ENCODE measurements around the gene ATP11A.

The ATP11A gene

DNA sequence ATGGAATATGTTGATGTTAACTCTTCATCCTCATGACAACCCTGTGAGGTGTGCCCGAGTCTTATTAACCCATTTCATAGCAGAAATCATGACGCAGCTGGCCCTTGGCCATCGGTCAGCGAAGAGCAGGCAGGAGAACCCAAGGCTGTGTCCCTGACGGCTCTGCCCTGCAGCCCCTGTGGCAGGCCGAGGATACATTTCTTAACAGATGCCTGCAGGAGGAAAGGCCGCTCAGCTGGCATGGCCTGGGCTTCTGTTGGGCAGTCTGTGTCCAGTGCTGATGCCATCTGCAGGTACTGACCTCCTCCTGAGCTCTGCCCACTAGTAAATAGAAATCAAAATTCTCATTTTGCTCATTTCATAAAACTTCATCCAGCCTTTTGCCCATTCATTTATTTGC lies 243.8 kb downstream of the ATP11A start:
- Histone ChIP-seq H3K27ac (no peak overlapping the region), H3K4me2 (no peak overlapping the region), H2AFZ (ENCODE audit: low read depth) (no peak overlapping the region)

DNA sequence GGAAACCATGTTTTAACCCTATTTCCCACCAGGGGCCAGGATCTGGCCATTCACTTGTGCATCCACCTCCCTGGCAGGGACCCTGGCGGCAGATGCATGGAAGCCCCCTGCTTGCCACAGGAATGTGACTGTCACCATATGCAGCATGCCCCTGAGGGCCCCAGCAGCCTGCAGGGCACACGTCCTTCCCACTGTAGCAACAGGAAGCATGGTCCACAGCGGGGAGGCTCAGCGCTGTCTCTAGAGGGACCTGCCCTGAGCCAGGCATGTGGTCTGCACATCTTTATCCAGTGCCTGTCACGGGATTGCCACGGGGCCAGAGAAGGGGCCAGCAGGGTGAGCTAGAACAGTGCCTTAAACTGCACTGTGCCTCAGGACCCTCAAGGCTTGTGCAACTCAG lies 244.2 kb downstream of the ATP11A start:
- no peak overlapping the region for H3K9ac ChIP-seq
- no peaks in the 10 kb centered on the region for H3K36me3 ChIP-seq (ENCODE audit: insufficient read depth)
- H3K27me3 ChIP-seq (ENCODE audit: insufficient read depth, low read depth) = no peaks in the 10 kb centered on the region
- H2AFZ ChIP-seq (ENCODE audit: low read depth) = no peak overlapping the region
- H3K4me1 ChIP-seq (ENCODE audit: low read depth, poor library complexity, severe bottlenecking) = no peaks in the 10 kb centered on the region
- no peak overlapping the region for H3K27ac ChIP-seq
- H3K4me3 ChIP-seq (IDR thresholded peaks at IDR 0.05; ENCODE audit: insufficient read depth, low read depth, low read length) = no peak overlapping the region
- TF ChIP-seq, protein P1, sequence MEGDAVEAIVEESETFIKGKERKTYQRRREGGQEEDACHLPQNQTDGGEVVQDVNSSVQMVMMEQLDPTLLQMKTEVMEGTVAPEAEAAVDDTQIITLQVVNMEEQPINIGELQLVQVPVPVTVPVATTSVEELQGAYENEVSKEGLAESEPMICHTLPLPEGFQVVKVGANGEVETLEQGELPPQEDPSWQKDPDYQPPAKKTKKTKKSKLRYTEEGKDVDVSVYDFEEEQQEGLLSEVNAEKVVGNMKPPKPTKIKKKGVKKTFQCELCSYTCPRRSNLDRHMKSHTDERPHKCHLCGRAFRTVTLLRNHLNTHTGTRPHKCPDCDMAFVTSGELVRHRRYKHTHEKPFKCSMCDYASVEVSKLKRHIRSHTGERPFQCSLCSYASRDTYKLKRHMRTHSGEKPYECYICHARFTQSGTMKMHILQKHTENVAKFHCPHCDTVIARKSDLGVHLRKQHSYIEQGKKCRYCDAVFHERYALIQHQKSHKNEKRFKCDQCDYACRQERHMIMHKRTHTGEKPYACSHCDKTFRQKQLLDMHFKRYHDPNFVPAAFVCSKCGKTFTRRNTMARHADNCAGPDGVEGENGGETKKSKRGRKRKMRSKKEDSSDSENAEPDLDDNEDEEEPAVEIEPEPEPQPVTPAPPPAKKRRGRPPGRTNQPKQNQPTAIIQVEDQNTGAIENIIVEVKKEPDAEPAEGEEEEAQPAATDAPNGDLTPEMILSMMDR (conservative IDR thresholded peaks at IDR 0.05; ENCODE audit: low read depth, low read length) = no peak
- no peak overlapping the region for H3K4me2 ChIP-seq
- H4K20me1 ChIP-seq (ENCODE audit: insufficient read depth) = no peaks in the 10 kb centered on the region
- H3K79me2 ChIP-seq (ENCODE audit: insufficient read depth, low read depth) = no peaks in the 10 kb centered on the region

More for the DNA sequence above, 243.8 kb downstream of the ATP11A start:
- Histone ChIP-seq H3K4me1 (ENCODE audit: low read depth, poor library complexity, severe bottlenecking) (no peaks in the 10 kb centered on the region), H3K36me3 (ENCODE audit: insufficient read depth) (no peaks in the 10 kb centered on the region), H3K27me3 (ENCODE audit: insufficient read depth, low read depth) (no peaks in the 10 kb centered on the region), H3K9ac (no peak overlapping the region), H3K4me3 (IDR thresholded peaks at IDR 0.05; ENCODE audit: insufficient read depth, low read depth, low read length) (no peak overlapping the region), H3K79me2 (ENCODE audit: insufficient read depth, low read depth) (no peaks in the 10 kb centered on the region), H4K20me1 (ENCODE audit: insufficient read depth) (no peaks in the 10 kb centered on the region)
- TF ChIP-seq, protein P1 (conservative IDR thresholded peaks at IDR 0.05; ENCODE audit: low read depth, low read length) = no peak
